Glutamatergic neuron (in vitro differentiated cells): ENCODE data around the gene GPR78. TPM values are rescaled to one million over a fixed set of nuclear protein-coding genes. Genes with fewer than 3 reads are reported as not detected.

Source experiments
- DNase-seq: peaks from one replicate; pipeline ENCODE4 v3.0.0; 2022
- H3K27ac Mint-ChIP-seq: one replicate; pipeline ENCODE4 v1.8.0; 2020; ENCODE audit warnings: mild to moderate bottlenecking, mixed read lengths, inconsistent platforms; ENCODE audit not compliant: unreplicated experiment
- H3K27me3 Mint-ChIP-seq: one replicate; pipeline ENCODE4 v1.8.0; 2020; ENCODE audit warnings: mild to moderate bottlenecking, moderate library complexity, mixed read lengths, inconsistent platforms; ENCODE audit not compliant: unreplicated experiment
- H3K36me3 Mint-ChIP-seq: one replicate; pipeline ENCODE4 v1.8.0; 2020; ENCODE audit warnings: mild to moderate bottlenecking, mixed read lengths, inconsistent platforms; ENCODE audit not compliant: unreplicated experiment
- H3K4me1 Mint-ChIP-seq: one replicate; pipeline ENCODE4 v1.8.0; 2020; ENCODE audit warnings: mild to moderate bottlenecking, low read depth, mixed read lengths, inconsistent platforms; ENCODE audit not compliant: unreplicated experiment
- H3K4me3 Mint-ChIP-seq: one replicate; pipeline ENCODE4 v1.8.0; 2020; ENCODE audit warnings: mild to moderate bottlenecking, mixed read lengths, inconsistent platforms; ENCODE audit not compliant: unreplicated experiment
- H3K9me3 Mint-ChIP-seq: one replicate; pipeline ENCODE4 v1.8.0; 2020; ENCODE audit warnings: mild to moderate bottlenecking, moderate library complexity, mixed read lengths, inconsistent platforms; ENCODE audit not compliant: unreplicated experiment
- total RNA-seq: library from RNA; stranded (reverse); fragmentation: NEBNext Ultra II Directional; extraction: Animal tissue kit (Norgen Biotek cat#: 25700); gene quantifications from one replicate; pipeline ENCODE4 v1.2.1, GENCODE V29; 2021; ENCODE audit not compliant: unreplicated experiment
- TF ChIP-seq, protein P1 (sequence below): fragments of 200-600 bp; sonication (generic); IDR thresholded peaks from one replicate; pipeline ENCODE4 v1.5.0; 2021; ENCODE audit not compliant: partially characterized antibody, unreplicated experiment

Gene GPR78
- total RNA-seq, 1 donor from 2014 or later = 0.17 TPM

DNA sequence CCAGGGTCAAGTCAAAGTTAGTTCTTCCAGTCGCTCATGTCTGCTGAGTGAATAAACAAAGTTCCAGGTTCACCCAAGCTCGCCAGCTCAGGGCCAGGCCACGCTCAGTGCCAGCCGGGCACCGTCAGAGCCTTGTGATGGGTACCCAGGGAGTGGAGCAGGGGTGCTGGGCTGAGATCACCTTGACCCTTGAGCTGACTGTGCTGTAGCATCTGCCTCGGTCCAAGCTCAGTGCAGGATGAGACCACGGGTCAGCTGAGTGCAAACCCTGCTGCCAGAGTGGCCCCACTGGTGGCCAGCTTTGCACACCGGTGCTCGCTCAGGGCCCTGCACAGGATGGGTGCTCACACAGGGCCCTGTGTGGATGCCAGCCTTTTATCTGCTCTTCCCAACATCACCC, 16.7 kb downstream of the GPR78 start:
- peaks cover 11% of the 10 kb centered on the region for H3K27me3 Mint-ChIP-seq
- H3K9me3 Mint-ChIP-seq = peaks cover 4% of the 10 kb centered on the region
- no peak for DNase-seq
- peaks cover 4% of the 10 kb centered on the region for H3K4me1 Mint-ChIP-seq
- no peak overlapping the region for H3K27ac Mint-ChIP-seq
- H3K4me3 Mint-ChIP-seq = no peak overlapping the region
- TF ChIP-seq, protein P1, sequence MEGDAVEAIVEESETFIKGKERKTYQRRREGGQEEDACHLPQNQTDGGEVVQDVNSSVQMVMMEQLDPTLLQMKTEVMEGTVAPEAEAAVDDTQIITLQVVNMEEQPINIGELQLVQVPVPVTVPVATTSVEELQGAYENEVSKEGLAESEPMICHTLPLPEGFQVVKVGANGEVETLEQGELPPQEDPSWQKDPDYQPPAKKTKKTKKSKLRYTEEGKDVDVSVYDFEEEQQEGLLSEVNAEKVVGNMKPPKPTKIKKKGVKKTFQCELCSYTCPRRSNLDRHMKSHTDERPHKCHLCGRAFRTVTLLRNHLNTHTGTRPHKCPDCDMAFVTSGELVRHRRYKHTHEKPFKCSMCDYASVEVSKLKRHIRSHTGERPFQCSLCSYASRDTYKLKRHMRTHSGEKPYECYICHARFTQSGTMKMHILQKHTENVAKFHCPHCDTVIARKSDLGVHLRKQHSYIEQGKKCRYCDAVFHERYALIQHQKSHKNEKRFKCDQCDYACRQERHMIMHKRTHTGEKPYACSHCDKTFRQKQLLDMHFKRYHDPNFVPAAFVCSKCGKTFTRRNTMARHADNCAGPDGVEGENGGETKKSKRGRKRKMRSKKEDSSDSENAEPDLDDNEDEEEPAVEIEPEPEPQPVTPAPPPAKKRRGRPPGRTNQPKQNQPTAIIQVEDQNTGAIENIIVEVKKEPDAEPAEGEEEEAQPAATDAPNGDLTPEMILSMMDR = no peak
- no peaks in the 10 kb centered on the region for H3K36me3 Mint-ChIP-seq

DNA sequence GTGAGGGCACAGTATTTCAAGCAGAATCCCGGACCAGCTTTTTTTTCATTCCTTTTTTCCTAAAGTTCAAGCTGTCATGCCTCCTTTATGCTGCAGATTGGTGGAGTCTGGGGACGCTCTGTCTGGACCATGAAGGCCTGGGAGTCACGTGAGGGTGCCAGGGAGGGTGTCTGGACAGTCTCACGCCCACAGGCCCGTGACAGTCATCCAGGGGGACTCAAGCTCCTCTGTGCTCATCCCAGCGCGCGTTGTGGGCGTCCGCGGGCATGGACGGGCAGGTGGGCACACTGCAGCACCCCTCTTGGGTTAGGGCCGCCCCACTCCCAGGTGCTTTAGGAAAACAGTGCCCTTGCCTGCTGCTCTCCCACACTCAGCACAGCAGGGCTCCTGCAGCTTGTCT, 17.1 kb downstream of the GPR78 start:
- Mint-ChIP-seq H3K4me1 (peaks cover 4% of the 10 kb centered on the region), H3K27me3 (peaks cover 12% of the 10 kb centered on the region), H3K4me3 (no peak overlapping the region), H3K36me3 (no peaks in the 10 kb centered on the region), H3K9me3 (peaks cover 4% of the 10 kb centered on the region), H3K27ac (no peak overlapping the region)
- TF ChIP-seq, protein P1 = no peak
- no peak for DNase-seq

GRCh38 chr4:8597791-8598190, 17.6 kb downstream of the GPR78 start:
- peaks cover 4% of the 10 kb centered on the region for H3K9me3 Mint-ChIP-seq
- H3K36me3 Mint-ChIP-seq = no peaks in the 10 kb centered on the region
- H3K27ac Mint-ChIP-seq = no peak overlapping the region
- no peak overlapping the region for H3K4me3 Mint-ChIP-seq
- peaks cover 14% of the 10 kb centered on the region for H3K27me3 Mint-ChIP-seq
- DNase-seq = no peak
- TF ChIP-seq, protein P1 = no peak
- H3K4me1 Mint-ChIP-seq = peaks cover 4% of the 10 kb centered on the region

- peaks cover 14% of the 10 kb centered on the region for H3K27me3 Mint-ChIP-seq
- H3K27ac Mint-ChIP-seq = no peak overlapping the region
- H3K4me1 Mint-ChIP-seq = peaks cover 4% of the 10 kb centered on the region
- no peak for DNase-seq
- H3K9me3 Mint-ChIP-seq = peaks cover 4% of the 10 kb centered on the region
- TF ChIP-seq, protein P1 = no peak
- H3K36me3 Mint-ChIP-seq = no peaks in the 10 kb centered on the region
- no peak overlapping the region for H3K4me3 Mint-ChIP-seq
Observed at GRCh38 chr4:8598391-8599090, 18.3 kb downstream of the GPR78 start.

DNA sequence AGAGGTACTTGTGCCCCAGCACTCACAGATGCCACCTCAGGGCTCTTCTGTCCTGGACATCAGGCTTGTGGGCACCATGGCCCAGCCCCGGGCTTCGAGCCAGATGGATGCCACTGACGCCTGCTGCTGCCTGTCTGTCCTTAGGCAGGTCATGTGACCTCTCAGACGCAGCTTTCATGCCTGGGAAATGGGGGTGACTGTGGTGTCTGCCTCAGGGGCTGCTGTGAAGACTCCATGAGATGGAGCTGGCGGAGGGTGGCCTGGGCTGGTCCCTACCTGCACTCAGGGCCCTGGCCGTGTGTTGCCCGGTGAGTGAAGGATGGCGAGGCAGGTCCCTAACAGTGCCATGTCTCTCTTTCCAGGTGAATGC, 18.9 kb downstream of the GPR78 start:
- TF ChIP-seq, protein P1 = no peak
- H3K36me3 Mint-ChIP-seq = no peaks in the 10 kb centered on the region
- H3K4me1 Mint-ChIP-seq = no peaks in the 10 kb centered on the region

More for the DNA sequence above, 18.9 kb downstream of the GPR78 start:
- DNase-seq = no peak
- Mint-ChIP-seq H3K4me3 (no peak overlapping the region), H3K27me3 (peaks cover 10% of the 10 kb centered on the region), H3K27ac (no peak overlapping the region), H3K9me3 (peaks cover 4% of the 10 kb centered on the region)
